ENCODE measurements around the gene SORD.
A peak's percentile ranks its signal among the peaks of the same experiment; 100 is the strongest.

SORD gene

DNA sequence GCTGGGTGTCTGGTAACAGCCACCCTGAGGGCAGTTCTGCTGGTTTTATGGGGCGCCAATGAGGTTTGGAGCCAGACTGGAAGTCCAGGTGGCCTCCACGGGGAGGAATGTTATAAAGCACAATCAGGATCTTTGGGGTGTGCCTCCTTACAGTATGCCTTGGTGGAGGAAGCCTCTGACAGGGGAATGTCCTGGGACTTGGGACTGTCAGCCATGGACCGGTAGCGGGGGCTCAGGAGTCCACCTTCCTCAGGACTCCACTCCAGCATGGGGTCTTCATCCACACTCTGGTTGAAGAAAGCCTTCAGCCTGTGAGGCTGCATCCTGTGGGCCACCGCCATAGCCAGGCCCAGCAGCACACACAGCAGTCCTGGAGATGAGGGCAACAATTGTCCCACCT, 96.0 kb downstream of the SORD start:
- no peak overlapping the region for H3K4me3 ChIP-seq (ENCODE audit: low read depth, low read length)
- TF ChIP-seq CTCF (conservative IDR thresholded peaks at IDR 0.05; ENCODE audit: low read depth, low read length) = no peak
- no peak for DNase-seq (ENCODE audit: low read depth)

DNA sequence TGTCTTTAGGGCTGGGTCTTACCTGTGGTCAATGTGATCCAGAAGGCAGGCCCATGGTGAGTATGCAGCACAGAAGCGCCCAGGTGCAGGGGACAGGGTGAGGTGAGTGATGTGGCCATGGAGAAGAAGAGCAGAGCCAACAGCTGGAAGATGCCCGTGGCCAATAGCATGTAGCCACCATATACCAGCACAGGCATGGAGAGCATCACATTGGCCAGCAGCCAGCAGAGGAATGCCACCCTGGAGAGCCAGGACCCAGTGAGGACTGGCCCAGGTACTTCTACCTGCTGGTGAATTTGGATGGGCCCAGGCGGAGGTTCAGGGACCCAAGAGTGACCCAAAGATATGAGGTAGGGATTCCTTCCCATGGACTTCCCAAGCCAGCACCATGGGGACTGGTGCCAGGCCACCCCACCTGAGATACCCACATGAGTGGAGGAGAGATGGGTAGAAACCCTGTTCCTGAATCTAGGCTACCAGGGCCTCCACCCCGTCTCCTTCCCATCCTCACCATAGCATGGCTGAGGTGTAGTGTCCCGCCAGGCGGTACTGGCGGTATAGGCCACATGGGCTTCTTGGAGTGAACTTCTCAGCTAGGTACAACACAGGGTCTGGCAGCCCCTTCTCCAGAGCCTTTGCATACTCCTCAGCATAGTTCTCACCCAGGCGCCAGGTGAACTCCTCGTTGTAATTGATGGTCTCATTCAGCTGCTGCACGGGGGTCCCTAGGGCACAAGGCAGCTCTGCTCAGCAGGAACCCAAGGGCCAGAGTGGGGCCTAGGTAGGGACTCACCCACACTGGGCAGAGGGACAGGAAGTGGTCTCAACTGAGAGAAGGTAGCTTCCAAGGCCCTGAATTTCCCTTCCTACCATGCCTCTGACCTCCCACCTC, 97.3 kb downstream of the SORD start:
- H3K4me3 ChIP-seq (ENCODE audit: low read depth, low read length) = no peak overlapping the region
- DNase-seq (ENCODE audit: low read depth) = no peak
- no peak for TF ChIP-seq CTCF (conservative IDR thresholded peaks at IDR 0.05; ENCODE audit: low read depth, low read length)

GRCh38 chr15:45121020-45121419, 98.0 kb downstream of the SORD start:
- H3K4me3 ChIP-seq (ENCODE audit: low read depth, low read length) = no peak overlapping the region
- DNase-seq (ENCODE audit: low read depth) = no peak
- TF ChIP-seq CTCF (conservative IDR thresholded peaks at IDR 0.05; ENCODE audit: low read depth, low read length) = no peak

- peak; percentile 76 for DNase-seq (ENCODE audit: low read depth)
- TF ChIP-seq CTCF (conservative IDR thresholded peaks at IDR 0.05; ENCODE audit: low read depth, low read length) = no peak
- H3K4me3 ChIP-seq (ENCODE audit: low read depth, low read length) = no peak overlapping the region
These were observed 98.9 kb downstream of the SORD start for GRCh38 chr15:45121706-45122417.

GRCh38 chr15:45122719-45123118, 99.7 kb downstream of the SORD start:
- no peak for TF ChIP-seq CTCF (conservative IDR thresholded peaks at IDR 0.05; ENCODE audit: low read depth, low read length)
- DNase-seq (ENCODE audit: low read depth) = no peak
- H3K4me3 ChIP-seq (ENCODE audit: low read depth, low read length) = no peak overlapping the region

DNA sequence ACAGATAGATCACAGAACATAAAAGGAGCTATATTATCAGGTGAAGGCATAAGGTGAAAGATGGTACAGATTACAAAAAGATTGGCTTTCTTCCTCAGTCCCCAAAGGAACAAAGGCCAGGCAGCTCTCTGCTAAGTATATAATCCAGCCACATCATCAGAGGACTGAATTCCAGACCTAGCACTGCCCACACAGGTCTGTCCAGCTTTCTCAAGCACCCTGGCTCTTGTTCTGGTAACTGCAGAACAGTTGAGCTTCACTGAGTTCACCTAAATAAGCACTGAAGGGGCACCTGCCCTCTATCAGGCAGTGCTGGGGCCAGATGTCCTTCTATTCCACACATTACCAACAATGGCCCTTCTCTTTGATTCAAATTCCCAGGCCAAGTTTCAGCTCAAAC, 100.4 kb downstream of the SORD start:
- no peak for TF ChIP-seq CTCF (conservative IDR thresholded peaks at IDR 0.05; ENCODE audit: low read depth, low read length)
- no peak overlapping the region for H3K4me3 ChIP-seq (ENCODE audit: low read depth, low read length)

More for the DNA sequence above, 100.4 kb downstream of the SORD start:
- no peak for DNase-seq (ENCODE audit: low read depth)

Measured in choroid plexus epithelial cell (primary cell).